ENCODE measurements around the gene AGPAT1. TPM values are rescaled to one million over a fixed set of nuclear protein-coding genes. Genes with fewer than 3 reads are reported as not detected.

Gene AGPAT1
- total and polyA plus RNA-seq, 2 of the 8 experiments (the other 6 are each of a cell fraction or from before 2014, with no cell fraction given): 96.0 to 222 TPM

DNA sequence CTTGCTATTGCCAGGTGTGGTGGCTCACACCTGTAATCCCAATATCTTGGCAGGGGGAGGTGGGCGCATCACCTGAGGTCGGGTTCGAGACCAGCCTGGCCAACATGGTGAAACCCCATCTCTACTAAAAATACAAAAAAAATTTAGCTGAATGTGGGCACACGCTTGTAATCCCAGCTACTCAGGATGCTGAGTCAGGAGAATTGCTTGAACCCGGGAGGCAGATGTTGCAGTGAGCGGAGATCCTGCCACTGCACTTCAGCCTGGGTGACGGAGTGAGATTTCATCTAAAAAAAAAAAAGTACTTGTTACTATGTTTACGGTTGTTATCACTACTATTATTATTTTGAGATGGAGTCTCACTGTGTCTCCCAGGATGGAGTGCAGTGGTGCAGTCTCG lies 19.0 kb downstream of the AGPAT1 start:
- Histone ChIP-seq H2BK120ac (replicated peaks; ENCODE audit: low read depth, low read length) (no peak overlapping the region), H3K9me3 (ENCODE audit: insufficient read depth in 2 of 2, low read depth in 1 of 2, low read length in 1 of 2) (no peaks in the 10 kb centered on the region), H3K79me2 (ENCODE audit: control insufficient read depth in 1 of 2, insufficient read depth in 2 of 2, low read length in 2 of 2) (peaks cover 0 to 5% of the 10 kb centered on the region in 2 experiments; a peak in 1 of 4 replicates), H3K27me3 (replicated peaks in 1 of 4; ENCODE audit: control insufficient read depth in 3 of 4, extremely low read depth in 1 of 4, insufficient read depth in 3 of 4, low read length in 3 of 4) (peaks cover under 1 to 13% (median 10%) of the 10 kb centered on the region in 4 experiments; a peak in 6 of 7 replicates), H4K5ac (ENCODE audit: insufficient read length, low read depth, low read length) (no peak overlapping the region), H4K8ac (ENCODE audit: extremely low read depth, insufficient read depth, low read length) (no peak overlapping the region), H3K23me2 (ENCODE audit: low read depth, low read length) (peaks cover 18% of the 10 kb centered on the region), H4K20me1 (replicated peaks in 1 of 2; ENCODE audit: control insufficient read depth in 1 of 2, insufficient read depth in 2 of 2, low read length in 2 of 2) (no peaks in the 10 kb centered on the region), H2BK20ac (ENCODE audit: low read length) (no peak overlapping the region), H4K91ac (replicated peaks; ENCODE audit: insufficient read length, low read length) (no peak overlapping the region), H3K56ac (replicated peaks; ENCODE audit: insufficient read length, low read depth, low read length) (no peak overlapping the region), H3K79me1 (ENCODE audit: low read depth, low read length) (0 out of 2 replicates have a peak, but pooled peaks cover 3% of the 10 kb centered on the region), H3K4me3 (ENCODE audit: extremely low read depth in 1 of 4, insufficient read depth in 2 of 4, low read depth in 3 of 4, low read length in 4 of 4) (no peak overlapping the region), H3K9ac (replicated peaks in 1 of 4; ENCODE audit: extremely low read depth in 1 of 4, low read depth in 3 of 4, low read length in 3 of 4) (no peak overlapping the region), H2BK12ac (ENCODE audit: low read depth, low read length) (no peak overlapping the region), H3K4me2 (ENCODE audit: insufficient read depth in 1 of 2, low read depth in 2 of 2, low read length in 2 of 2) (no peak overlapping the region), H2AK5ac (ENCODE audit: low read depth, low read length) (no peak overlapping the region), H2BK5ac (ENCODE audit: low read depth, low read length) (no peak overlapping the region), H3K18ac (ENCODE audit: extremely low read depth, low read length) (no peak overlapping the region), H3K27ac (ENCODE audit: low read depth, low read length) (no peak overlapping the region), H2AFZ (ENCODE audit: low read length) (no peak overlapping the region), H3K23ac (ENCODE audit: insufficient read length) (no peak overlapping the region), H2BK15ac (ENCODE audit: low read length) (no peak overlapping the region), H3K36me3 (ENCODE audit: control insufficient read depth in 2 of 4, insufficient read depth in 4 of 4, low read length in 3 of 4) (peaks cover 4 to 14% (median 10%) of the 10 kb centered on the region in 4 experiments; a peak in 6 of 8 replicates), H3K14ac (ENCODE audit: insufficient read length) (no peak overlapping the region), H3K4me1 (replicated peaks in 1 of 4; ENCODE audit: control insufficient read depth in 3 of 4, insufficient read depth in 4 of 4, low read length in 3 of 4) (peaks cover 4 to 13% (median 6%) of the 10 kb centered on the region in 4 experiments), H3K4ac (replicated peaks; ENCODE audit: insufficient read length, low read depth, low read length) (no peak overlapping the region)
- TF ChIP-seq TBP (IDR thresholded peaks at IDR 0.05; ENCODE audit: low read depth, low read length) (no peak), HDAC2 (IDR thresholded peaks at IDR 0.05; ENCODE audit: borderline replicate concordance in 1 of 2, low read depth in 2 of 2, low read length in 2 of 2) (no peak)
- DNase-seq (ENCODE audit: low read depth in 1 of 2, low spot score in 2 of 2) (no peak), FAIRE-seq (no peak)
- CTCF ChIA-PET (ENCODE audit: partially characterized antibody): no interaction called here
- POLR2A ChIA-PET (ENCODE audit: partially characterized antibody): interaction anchor here (1.4 kb wide), 1 partner anchor 9 kb away, joined by 3 read pairs; no protein-coding TSS in a partner anchor
- 95% methylated on average over 9 of the region's 9 CpGs; no CpG with 5 or more reads in 1 of the 2 experiments for WGBS, 2 experiments (ENCODE audit: extremely low coverage in 1 of 2, insufficient coverage in 1 of 2, insufficient read length in 1 of 2, insufficient replicate concordance in 2 of 2, low coverage in 1 of 2, low lambda C conversion rate in 2 of 2, missing lambda C conversion rate in 1 of 2)
